Adrenal gland (tissue), 12 donors: ENCODE measurements around the gene ALDH1A1. TPM values are rescaled to one million over a fixed set of nuclear protein-coding genes. Genes with fewer than 3 reads are reported as not detected.

Experiments
- DNase-seq, 7 donors: peaks; one replicate each; pipeline ENCODE4 v3.0.0-alpha.2; 2019 to 2020
- H3K27ac ChIP-seq, 5 donors: fragments of 200-600 bp; sonication (generic) in 4 of 5; 1 replicate in 3 of 5; 2 replicates in 2 of 5; pipeline versions ENCODE4 v1.5.1 to v1.8.0; 2016 to 2020; ENCODE audit warnings: mild to moderate bottlenecking in 1 of 5
- H3K27me3 ChIP-seq: fragments of 200-600 bp; 2 replicates; pipeline ENCODE4 v1.8.0; 2021
- H3K36me3 ChIP-seq, 2 donors: fragments of 200-600 bp; replicated peaks in 1 of 2; 1 replicate in 1 of 2; 2 replicates in 1 of 2; pipeline versions ENCODE4 v1.5.1 to v1.8.0; 2018 to 2022
- H3K4me1 ChIP-seq, 2 donors: fragments of 200-600 bp; replicated peaks in 1 of 2; 1 replicate in 1 of 2; 2 replicates in 1 of 2; pipeline versions ENCODE4 v1.5.1 to v1.8.0; 2018 to 2021
- H3K4me3 ChIP-seq, 4 donors: fragments of 200-600 bp; sonication (generic) in 3 of 4; one replicate each; pipeline ENCODE4 v1.5.1; 2016 to 2018
- H3K9me3 ChIP-seq, 3 donors: fragments of 200-600 bp; sonication (generic) in 1 of 3; replicated peaks in 1 of 3; 1 replicate in 2 of 3; 2 replicates in 1 of 3; pipeline versions ENCODE4 v1.5.1 to v1.8.0; 2016 to 2021
- POLR2A ChIP-seq, 2 donors: fragments of 450-650 bp; IDR thresholded peaks; one replicate each; pipeline ENCODE4 v1.6.1; 2017; ENCODE audit warnings: antibody characterized with exemption in 2 of 2, mild to moderate bottlenecking in 2 of 2, moderate library complexity in 1 of 2
- WGBS, 4 donors: extraction: QIAGEN DNeasy Blood & Tissue Kit in 2 of 4; methylation state at CpG; one replicate each; pipeline versions ENCODE4 v1.1.5 to v1.1.7; 2013 to 2017; 5-methylcytosine and 5-hydroxymethylcytosine counted together
- intact Hi-C, 2 donors: fragments of 100-400 bp; cut with DNase I; formaldehyde crosslinking; loops; one replicate each; pipeline versions ENCODE4 v1.14.1 to v1.15.0; 2022 to 2023
- polyA plus RNA-seq, 3 donors: library from polyadenylated mRNA; stranded (reverse); fragments of 200-250 nt in 2 of 3; fragments of 350-450 nt in 1 of 3; fragmentation: Illumina TruSeq in 1 of 3; extraction: RNeasy Lipid Tissue Mini Kit (QIAGEN cat#74804) in 1 of 3; gene quantifications; one replicate each; pipeline ENCODE4 v1.2.3, GENCODE V29; 2013 to 2014
- total RNA-seq, 9 donors: library from RNA; depleted of rRNA in 4 of 9; stranded (reverse); fragments of >200 nt in 4 of 9; fragments of 120-200 nt in 1 of 9; fragmentation: NEBNext Ultra II Directional in 1 of 9; extraction: Animal tissue kit (Norgen Biotek cat#: 25700) in 1 of 9; gene quantifications; one replicate each; pipeline versions ENCODE4 v1.1.0 to v1.2.4, GENCODE V29; 2013 to 2023
- TF ChIP-seq, protein P1 (sequence below), 6 experiments: fragments of 450-650 bp in 4 of 6; fragments of 200-600 bp in 2 of 6; sonication (generic) in 1 of 6; IDR thresholded peaks; 1 replicate in 5 of 6; 2 replicates in 1 of 6; pipeline versions ENCODE4 v1.5.1 to v1.8.0; 2016 to 2021; ENCODE audit warnings: antibody characterized with exemption in 6 of 6, mild to moderate bottlenecking in 2 of 6, moderate library complexity in 1 of 6
- donor health status: healthy with polysubstance abuse.
- donor health status: Bipolar disorder and iron deficiency.
- donor health status: DM: yes; HTN: yes; CAD: no.
- donor health status: DM: no; HTN: no; CAD: no.
- donor health status: DM: no; HTN: no; CAD: no.
- donor health status: DM: yes; HTN: yes; CAD: no.

Gene ALDH1A1
- total and polyA plus RNA-seq, 12 donors, result 88.7 to 345 (median 186) TPM

DNA sequence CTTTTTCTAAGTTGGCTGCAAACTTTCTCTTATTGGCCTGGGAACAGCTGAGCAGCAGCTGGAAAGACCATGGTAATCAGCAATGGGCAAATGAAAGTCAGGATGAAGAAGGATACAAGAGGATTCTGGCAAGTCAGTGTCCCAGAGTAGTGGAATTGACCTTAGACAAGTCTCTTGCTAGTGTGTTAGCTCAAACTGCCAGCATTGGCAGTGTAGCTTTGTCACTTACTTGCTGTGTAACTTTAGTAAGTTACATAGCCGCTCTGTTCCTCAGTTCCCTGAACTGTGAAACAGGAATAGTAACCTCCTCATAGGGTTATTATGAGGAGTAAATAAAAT is 3.6 kb downstream of the ALDH1A1 start:
- WGBS, 4 donors, result 71 to 95% (median 91%) methylated on average over 1 of the region's 1 CpG
- Histone ChIP-seq H3K4me3 (peak overlapping the region in 1 of 4 donors; percentile 6), H3K27ac (peak overlapping the region in 2 of 5 donors; percentile 21 to 66), H3K36me3 (no peaks in the 10 kb centered on the region), H3K9me3 (no peaks in the 10 kb centered on the region), H3K4me1 (peaks cover 0 to 27% of the 10 kb centered on the region in 2 donors), H3K27me3 (no peaks in the 10 kb centered on the region)
- intact Hi-C loops, result no loop called here
- no peak for DNase-seq
- TF ChIP-seq POLR2A (IDR thresholded peaks at IDR 0.05), result no peak
- TF ChIP-seq, protein P1, sequence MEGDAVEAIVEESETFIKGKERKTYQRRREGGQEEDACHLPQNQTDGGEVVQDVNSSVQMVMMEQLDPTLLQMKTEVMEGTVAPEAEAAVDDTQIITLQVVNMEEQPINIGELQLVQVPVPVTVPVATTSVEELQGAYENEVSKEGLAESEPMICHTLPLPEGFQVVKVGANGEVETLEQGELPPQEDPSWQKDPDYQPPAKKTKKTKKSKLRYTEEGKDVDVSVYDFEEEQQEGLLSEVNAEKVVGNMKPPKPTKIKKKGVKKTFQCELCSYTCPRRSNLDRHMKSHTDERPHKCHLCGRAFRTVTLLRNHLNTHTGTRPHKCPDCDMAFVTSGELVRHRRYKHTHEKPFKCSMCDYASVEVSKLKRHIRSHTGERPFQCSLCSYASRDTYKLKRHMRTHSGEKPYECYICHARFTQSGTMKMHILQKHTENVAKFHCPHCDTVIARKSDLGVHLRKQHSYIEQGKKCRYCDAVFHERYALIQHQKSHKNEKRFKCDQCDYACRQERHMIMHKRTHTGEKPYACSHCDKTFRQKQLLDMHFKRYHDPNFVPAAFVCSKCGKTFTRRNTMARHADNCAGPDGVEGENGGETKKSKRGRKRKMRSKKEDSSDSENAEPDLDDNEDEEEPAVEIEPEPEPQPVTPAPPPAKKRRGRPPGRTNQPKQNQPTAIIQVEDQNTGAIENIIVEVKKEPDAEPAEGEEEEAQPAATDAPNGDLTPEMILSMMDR (IDR thresholded peaks at IDR 0.05), result no peak

DNA sequence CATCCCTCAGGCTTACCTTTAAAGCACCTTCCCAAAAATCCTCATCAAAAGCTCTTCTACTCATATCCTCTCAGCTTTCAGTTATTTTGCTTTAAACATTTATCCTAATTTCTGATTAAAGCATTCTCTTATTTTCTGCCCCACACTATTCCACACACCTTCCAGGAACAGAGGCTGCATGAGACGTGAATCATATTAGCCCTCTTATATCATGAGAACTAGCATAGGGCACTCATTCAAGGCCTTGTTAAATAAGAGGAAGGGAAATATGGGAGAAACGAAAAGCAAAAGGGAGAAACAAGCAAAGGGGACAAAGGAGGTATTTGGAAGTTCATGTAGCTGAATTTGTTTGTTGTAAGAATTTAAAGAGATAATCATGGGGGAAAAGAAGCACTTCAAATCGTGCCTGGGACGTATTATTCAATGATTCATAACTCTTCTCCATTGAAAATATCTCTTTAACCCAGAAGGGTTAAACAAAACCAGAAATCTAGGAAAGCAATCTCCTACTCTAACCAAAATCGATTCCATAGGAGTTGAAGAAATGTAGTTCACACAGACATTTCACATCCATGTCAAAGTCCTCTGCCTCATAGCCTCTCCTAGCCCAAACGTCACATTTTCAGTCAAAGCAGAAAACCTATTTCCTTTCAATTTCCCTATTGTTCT is 4.1 kb downstream of the ALDH1A1 start:
- H3K4me1 ChIP-seq, result peaks cover under 1 to 30% of the 10 kb centered on the region in 2 donors
- H3K27me3 ChIP-seq, result no peaks in the 10 kb centered on the region
- TF ChIP-seq, protein P1 (IDR thresholded peaks at IDR 0.05), result no peak
- no peak for TF ChIP-seq POLR2A (IDR thresholded peaks at IDR 0.05)
- peak overlapping the region in 1 of 4 donors; percentile 6 for H3K4me3 ChIP-seq
- peak overlapping the region in 3 of 5 donors; percentile 19 to 66 (median 21) for H3K27ac ChIP-seq
- no peaks in the 10 kb centered on the region for H3K36me3 ChIP-seq
- intact Hi-C loops, result no loop called here
- no peaks in the 10 kb centered on the region for H3K9me3 ChIP-seq
- 32 to 42% (median 40%) methylated on average over 6 of the region's 6 CpGs for WGBS, 4 donors
- DNase-seq, result no peak

- Histone ChIP-seq H3K9me3 (no peaks in the 10 kb centered on the region), H3K4me1 (peaks cover 5 to 35% of the 10 kb centered on the region in 2 donors), H3K36me3 (no peaks in the 10 kb centered on the region), H3K27me3 (no peaks in the 10 kb centered on the region), H3K4me3 (peak overlapping the region in 1 of 4 donors; percentile 6), H3K27ac (peak overlapping the region in 2 of 5 donors; percentile 21 to 66)
- intact Hi-C loops, result no loop called here
- TF ChIP-seq, protein P1 (IDR thresholded peaks at IDR 0.05), result no peak
- DNase-seq, result no peak
- 63 to 73% (median 65%) methylated on average over 3 of the region's 3 CpGs for WGBS, 4 donors
These were observed 4.8 kb downstream of the ALDH1A1 start for GRCh38 chr9:72947984-72948465.

- no peak overlapping the region for H3K4me3 ChIP-seq
- no peak overlapping the region for H3K27ac ChIP-seq
- intact Hi-C loops, result no loop called here
- DNase-seq, result no peak
- TF ChIP-seq POLR2A (IDR thresholded peaks at IDR 0.05), result no peak
- TF ChIP-seq, protein P1 (IDR thresholded peaks at IDR 0.05), result no peak
- H3K36me3 ChIP-seq, result no peaks in the 10 kb centered on the region
- no peaks in the 10 kb centered on the region for H3K27me3 ChIP-seq
- no peaks in the 10 kb centered on the region for H3K9me3 ChIP-seq
- peaks cover 5 to 34% of the 10 kb centered on the region in 2 donors for H3K4me1 ChIP-seq
These were observed 6.0 kb downstream of the ALDH1A1 start for GRCh38 chr9:72946821-72947220.
